Measurements from ENCODE around the gene IQCE. TPM values are rescaled to one million over a fixed set of nuclear protein-coding genes. Genes with fewer than 3 reads are reported as not detected.
A peak's percentile ranks its signal among the peaks of the same experiment; 100 is the strongest.

Gene IQCE
- total and polyA plus RNA-seq, 9 donors: 4.4 to 19.2 (median 13.3) TPM

GRCh38 chr7:2628130-2628482 is 69.3 kb downstream of the IQCE start:
- Histone ChIP-seq H3K4me3 (no peak overlapping the region), H3K36me3 (no peaks in the 10 kb centered on the region), H3K9me3 (no peaks in the 10 kb centered on the region), H3K27ac (no peak overlapping the region), H3K4me1 (ENCODE audit: insufficient read depth) (no peaks in the 10 kb centered on the region), H3K27me3 (no peaks in the 10 kb centered on the region)
- DNase-seq: no peak
- intact Hi-C loops (cut with DNase I): no loop called here
- TF ChIP-seq POLR2A (IDR thresholded peaks at IDR 0.05) (no peak), CTCF (IDR thresholded peaks at IDR 0.05) (no peak), EP300 (IDR thresholded peaks at IDR 0.05) (no peak)
- 86 to 88% (median 87%) methylated on average over 12 of the region's 12 CpGs for WGBS, 3 donors

GRCh38 chr7:2628891-2629290 is 70.1 kb downstream of the IQCE start:
- Histone ChIP-seq H3K27ac (no peak overlapping the region), H3K4me3 (no peak overlapping the region), H3K36me3 (no peaks in the 10 kb centered on the region), H3K4me1 (ENCODE audit: insufficient read depth) (peaks cover 8% of the 10 kb centered on the region), H3K9me3 (no peaks in the 10 kb centered on the region), H3K27me3 (no peaks in the 10 kb centered on the region)
- intact Hi-C loops (cut with DNase I): no loop called here
- 93 to 98% (median 95%) methylated on average over 7 of the region's 7 CpGs for WGBS, 3 donors
- no peak for TF ChIP-seq POLR2A (IDR thresholded peaks at IDR 0.05)
- TF ChIP-seq EP300 (IDR thresholded peaks at IDR 0.05): no peak
- TF ChIP-seq CTCF (IDR thresholded peaks at IDR 0.05): no peak
- no peak for DNase-seq

- DNase-seq: no peak
- peaks cover 12% of the 10 kb centered on the region for H3K4me1 ChIP-seq (ENCODE audit: insufficient read depth)
- no peaks in the 10 kb centered on the region for H3K36me3 ChIP-seq
- no peaks in the 10 kb centered on the region for H3K27me3 ChIP-seq
- no peak for TF ChIP-seq EP300 (IDR thresholded peaks at IDR 0.05)
- no peak for TF ChIP-seq POLR2A (IDR thresholded peaks at IDR 0.05)
- no peak for TF ChIP-seq CTCF (IDR thresholded peaks at IDR 0.05)
- H3K27ac ChIP-seq: no peak overlapping the region
- WGBS, 3 donors: 63 to 77% (median 74%) methylated on average over 18 to 21 of the region's 21 CpGs
- intact Hi-C loops (cut with DNase I): loop anchor here in 1 of 4 donors (10.0 kb wide), 1 partner anchor 75 kb away; the partner anchor contains the start of genes BRAT1 and IQCE
- H3K9me3 ChIP-seq: no peaks in the 10 kb centered on the region
- H3K4me3 ChIP-seq: no peak overlapping the region
Observed at GRCh38 chr7:2629746-2630681, 71.2 kb downstream of the IQCE start.

- peak within 1 kb of the TSS; percentile 66 to 83 for H3K27ac ChIP-seq
- WGBS, 3 donors: 0 to 1% (median 1%) methylated on average over 44 to 62 of the region's 62 CpGs
- intact Hi-C loops (cut with DNase I): loop anchor here in 1 of 4 donors (10.0 kb wide), 1 partner anchor 77 kb away; the partner anchor contains the start of genes BRAT1 and IQCE
- H3K9me3 ChIP-seq: no peaks in the 10 kb centered on the region
- H3K4me3 ChIP-seq: peak within 1 kb of the TSS; percentile 90
- DNase-seq: peak; percentile 55 to 79 (median 76)
- no peaks in the 10 kb centered on the region for H3K36me3 ChIP-seq
- no peak for TF ChIP-seq CTCF (IDR thresholded peaks at IDR 0.05)
- peak; percentile 14 for TF ChIP-seq POLR2A (IDR thresholded peaks at IDR 0.05)
- H3K4me1 ChIP-seq (ENCODE audit: insufficient read depth): peaks cover 14% of the 10 kb centered on the region
- H3K27me3 ChIP-seq: no peaks in the 10 kb centered on the region
Observed at GRCh38 chr7:2631946-2632732, 73.4 kb downstream of the IQCE start, which contains the start of gene TTYH3. TSS of gene TTYH3 (plus strand) at chr7:2631986. CDS start at chr7:2632156, 170 bp downstream.

All from ovary (tissue), 9 donors.